ENCODE measurements around the gene MTMR2. TPM values are rescaled to one million over a fixed set of nuclear protein-coding genes. Genes with fewer than 3 reads are reported as not detected.
A peak's percentile ranks its signal among the peaks of the same experiment; 100 is the strongest.

Gene MTMR2
- total and polyA plus RNA-seq, 2 donors (not counting 3 experiments of a cell fraction or from before 2014, with no cell fraction given), result 19.5 to 49.5 TPM

DNA sequence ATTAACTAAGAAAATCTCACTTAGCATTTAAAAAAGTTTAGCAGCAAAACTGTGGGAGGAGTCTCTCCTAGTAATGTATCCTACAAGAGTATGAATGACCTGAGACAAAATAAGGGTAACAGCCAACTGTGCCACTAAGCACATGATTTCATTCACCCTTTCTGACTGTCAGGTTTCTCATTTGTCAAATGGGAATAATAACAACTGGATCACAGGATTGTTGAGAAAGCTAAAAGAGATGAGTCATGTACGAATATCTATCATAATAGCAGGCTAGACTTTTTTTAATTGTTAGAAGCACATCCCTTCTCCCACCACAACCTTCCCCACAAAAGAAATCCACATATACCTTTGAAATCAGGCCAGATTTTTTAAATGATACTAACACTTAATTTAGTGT is 39.5 kb downstream of the MTMR2 start:
- TF ChIP-seq FOS (IDR thresholded peaks at IDR 0.05; ENCODE audit: borderline replicate concordance, insufficient read depth, low read length) (peak; percentile 79), JUN (IDR thresholded peaks at IDR 0.05; ENCODE audit: borderline replicate concordance, insufficient read depth, insufficient read length, low read depth) (peak; percentile 25), MYC (IDR thresholded peaks at IDR 0.05; ENCODE audit: low read depth, low read length) (no peak)
- Histone ChIP-seq H4K20me1 (replicated peaks; ENCODE audit: control insufficient read depth, extremely low read depth, insufficient read depth, low read length) (no peaks in the 10 kb centered on the region), H3K4me3 (replicated peaks in 1 of 3; ENCODE audit: insufficient read depth in 1 of 3, low read depth in 1 of 3, low read length in 3 of 3) (no peak overlapping the region), H2AFZ (ENCODE audit: low read depth, low read length) (no peak overlapping the region), H3K9me3 (replicated peaks; ENCODE audit: control insufficient read depth, insufficient read depth, low read length) (no peaks in the 10 kb centered on the region), H3K36me3 (ENCODE audit: control insufficient read depth in 2 of 2, extremely low read depth in 1 of 2, insufficient read depth in 2 of 2, low read length in 2 of 2) (no peaks in the 10 kb centered on the region), H3K4me2 (ENCODE audit: insufficient read depth, low read length) (no peak overlapping the region), H3K27me3 (ENCODE audit: control insufficient read depth in 2 of 2, insufficient read depth in 2 of 2, low read length in 2 of 2) (no peaks in the 10 kb centered on the region), H3K9me1 (replicated peaks; ENCODE audit: control insufficient read depth, extremely low read depth, insufficient read depth, low read length) (no peaks in the 10 kb centered on the region), H3K79me2 (ENCODE audit: control insufficient read depth, insufficient read depth, low read length) (peaks cover 10% of the 10 kb centered on the region), H3K9ac (replicated peaks; ENCODE audit: extremely low read depth, insufficient read depth, low read length) (no peak overlapping the region), H3K27ac (ENCODE audit: insufficient read depth, low read depth, low read length) (peak overlapping the region; percentile 20), H3K4me1 (ENCODE audit: control insufficient read depth, extremely low read depth, insufficient read depth, low read length) (peaks cover 8% of the 10 kb centered on the region)
- no TSS peak for BruUV-seq (replicated peaks)
- FAIRE-seq (peak; percentile 67), DNase-seq (ENCODE audit: low read depth, low spot score) (peak; percentile 73)
- POLR2A ChIA-PET, result no interaction called here
- dilution Hi-C loops (cut with MboI; ENCODE audit: extremely low pct_ligation_motif_present, low sequenced_read_pairs) (no loop called here), intact Hi-C loops (cut with micrococcal nuclease) (loop anchor here (5.0 kb wide), 1 partner anchor 33 kb away; no protein-coding TSS in a partner anchor)
- CTCF ChIA-PET, result interaction anchor here (0.5 to 2.3 kb wide), 5 partner anchors 35 to 510 kb away, joined by 3 to 9 read pairs (median 4); partner anchors contain the start of genes CCDC82 and JRKL

DNA sequence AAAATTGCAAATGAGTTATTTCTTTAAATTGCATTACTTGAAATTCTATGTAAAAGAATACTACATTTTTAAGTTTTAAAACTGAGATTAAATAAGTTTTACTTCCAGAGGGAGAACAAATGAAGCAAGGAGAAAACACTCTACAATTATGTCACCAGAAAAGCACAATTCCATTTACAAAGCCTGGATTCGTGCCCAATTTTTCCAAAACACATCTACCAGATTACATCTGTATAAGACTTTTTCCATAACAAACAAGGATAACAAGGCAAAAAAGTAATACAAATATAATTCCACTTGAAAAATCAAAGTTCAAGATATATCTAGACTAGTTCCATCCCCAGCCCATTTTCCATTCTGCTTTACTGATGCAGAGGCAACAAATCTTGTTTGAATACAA is 40.5 kb downstream of the MTMR2 start:
- H3K4me1 ChIP-seq (ENCODE audit: control insufficient read depth, extremely low read depth, insufficient read depth, low read length), result peaks cover 8% of the 10 kb centered on the region
- no peaks in the 10 kb centered on the region for H3K27me3 ChIP-seq (ENCODE audit: control insufficient read depth in 2 of 2, insufficient read depth in 2 of 2, low read length in 2 of 2)
- no peak overlapping the region for H3K27ac ChIP-seq (ENCODE audit: insufficient read depth, low read depth, low read length)
- DNase-seq (ENCODE audit: low read depth, low spot score) (peak; percentile 58), FAIRE-seq (no peak)
- no peaks in the 10 kb centered on the region for H3K36me3 ChIP-seq (ENCODE audit: control insufficient read depth in 2 of 2, extremely low read depth in 1 of 2, insufficient read depth in 2 of 2, low read length in 2 of 2)
- no peaks in the 10 kb centered on the region for H3K9me1 ChIP-seq (replicated peaks; ENCODE audit: control insufficient read depth, extremely low read depth, insufficient read depth, low read length)
- BruUV-seq (replicated peaks), result no TSS peak
- peaks cover 8% of the 10 kb centered on the region for H3K79me2 ChIP-seq (ENCODE audit: control insufficient read depth, insufficient read depth, low read length)
- intact Hi-C loops (cut with micrococcal nuclease) (loop anchor here (5.0 kb wide), 1 partner anchor 34 kb away; no protein-coding TSS in a partner anchor), dilution Hi-C loops (cut with MboI; ENCODE audit: extremely low pct_ligation_motif_present, low sequenced_read_pairs) (no loop called here)
- TF ChIP-seq FOS (IDR thresholded peaks at IDR 0.05; ENCODE audit: borderline replicate concordance, insufficient read depth, low read length) (no peak), EZH2 (IDR thresholded peaks at IDR 0.05; ENCODE audit: borderline replicate concordance, low read depth, low read length, severe bottlenecking) (no peak), GATA2 (IDR thresholded peaks at IDR 0.05; ENCODE audit: insufficient read depth, insufficient read length, low read depth, low read length) (no peak), POLR2AphosphoS5 (IDR thresholded peaks at IDR 0.05; ENCODE audit: insufficient read depth, low read depth, low read length) (no peak), JUN (IDR thresholded peaks at IDR 0.05; ENCODE audit: borderline replicate concordance, insufficient read depth, insufficient read length, low read depth) (no peak), POLR2A (IDR thresholded peaks at IDR 0.05; ENCODE audit: low read depth, low read length) (no peak), MYC (IDR thresholded peaks at IDR 0.05; ENCODE audit: low read depth, low read length) (no peak)
- TF ChIP-seq, protein P1, sequence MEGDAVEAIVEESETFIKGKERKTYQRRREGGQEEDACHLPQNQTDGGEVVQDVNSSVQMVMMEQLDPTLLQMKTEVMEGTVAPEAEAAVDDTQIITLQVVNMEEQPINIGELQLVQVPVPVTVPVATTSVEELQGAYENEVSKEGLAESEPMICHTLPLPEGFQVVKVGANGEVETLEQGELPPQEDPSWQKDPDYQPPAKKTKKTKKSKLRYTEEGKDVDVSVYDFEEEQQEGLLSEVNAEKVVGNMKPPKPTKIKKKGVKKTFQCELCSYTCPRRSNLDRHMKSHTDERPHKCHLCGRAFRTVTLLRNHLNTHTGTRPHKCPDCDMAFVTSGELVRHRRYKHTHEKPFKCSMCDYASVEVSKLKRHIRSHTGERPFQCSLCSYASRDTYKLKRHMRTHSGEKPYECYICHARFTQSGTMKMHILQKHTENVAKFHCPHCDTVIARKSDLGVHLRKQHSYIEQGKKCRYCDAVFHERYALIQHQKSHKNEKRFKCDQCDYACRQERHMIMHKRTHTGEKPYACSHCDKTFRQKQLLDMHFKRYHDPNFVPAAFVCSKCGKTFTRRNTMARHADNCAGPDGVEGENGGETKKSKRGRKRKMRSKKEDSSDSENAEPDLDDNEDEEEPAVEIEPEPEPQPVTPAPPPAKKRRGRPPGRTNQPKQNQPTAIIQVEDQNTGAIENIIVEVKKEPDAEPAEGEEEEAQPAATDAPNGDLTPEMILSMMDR (IDR thresholded peaks at IDR 0.05; ENCODE audit: extremely low read depth in 1 of 2, insufficient read depth in 1 of 2, low read depth in 1 of 2, low read length in 2 of 2), result no peak
- TF ChIP-seq, protein P2, sequence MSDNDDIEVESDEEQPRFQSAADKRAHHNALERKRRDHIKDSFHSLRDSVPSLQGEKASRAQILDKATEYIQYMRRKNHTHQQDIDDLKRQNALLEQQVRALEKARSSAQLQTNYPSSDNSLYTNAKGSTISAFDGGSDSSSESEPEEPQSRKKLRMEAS (IDR thresholded peaks at IDR 0.05; ENCODE audit: insufficient read depth, insufficient read length), result no peak
- H3K4me3 ChIP-seq (replicated peaks in 1 of 3; ENCODE audit: insufficient read depth in 1 of 3, low read depth in 1 of 3, low read length in 3 of 3), result no peak overlapping the region
- no peaks in the 10 kb centered on the region for H4K20me1 ChIP-seq (replicated peaks; ENCODE audit: control insufficient read depth, extremely low read depth, insufficient read depth, low read length)
- H3K9me3 ChIP-seq (replicated peaks; ENCODE audit: control insufficient read depth, insufficient read depth, low read length), result no peaks in the 10 kb centered on the region
- no peak overlapping the region for H3K9ac ChIP-seq (replicated peaks; ENCODE audit: extremely low read depth, insufficient read depth, low read length)
- H3K4me2 ChIP-seq (ENCODE audit: insufficient read depth, low read length), result no peak overlapping the region
- ChIA-PET POLR2A (no interaction called here), CTCF (interaction anchor here (1.7 to 2.3 kb wide), 2 partner anchors 506 to 511 kb away, joined by 4 to 9 read pairs; partner anchors contain the start of genes CCDC82 and JRKL)
- no peak overlapping the region for H2AFZ ChIP-seq (ENCODE audit: low read depth, low read length)

Data from endothelial cell of umbilical vein (primary cell).